ENCODE results near the gene ZNF283. TPM values are rescaled to one million over a fixed set of nuclear protein-coding genes. Genes with fewer than 3 reads are reported as not detected.

Gene ZNF283
- total RNA-seq, 1 donor from 2014 or later: 7.9 TPM

GRCh38 chr19:43780706-43781525 is 46.2 kb upstream of the ZNF283 start, which contains the start of gene KCNN4:
TSS of gene KCNN4 (minus strand) at chr19:43780973. CDS start at chr19:43780861, 112 bp downstream.
- H3K36me3 ChIP-seq: no peaks in the 10 kb centered on the region
- H3K27me3 ChIP-seq: no peaks in the 10 kb centered on the region
- peak in 1 of 2 donors; percentile 34 for TF ChIP-seq POLR2AphosphoS5 (IDR thresholded peaks at IDR 0.05; ENCODE audit: insufficient read depth in 1 of 2, low read depth in 1 of 2)
- TF ChIP-seq CTCF (IDR thresholded peaks at IDR 0.05): no peak
- TF ChIP-seq POLR2A (IDR thresholded peaks at IDR 0.05): no peak
- intact Hi-C loops (cut with DNase I): loop anchor here (5.0 kb wide), 1 partner anchor 34 kb away; no protein-coding TSS in a partner anchor
- no peak for DNase-seq (ENCODE audit: extremely low spot score in 2 of 2)
- H3K27ac ChIP-seq: peak within 1 kb of the TSS; percentile 50
- H3K4me1 ChIP-seq: peaks cover 61% of the 10 kb centered on the region
- peak within 1 kb of the TSS in 1 of 2 donors; percentile 22 for H3K4me3 ChIP-seq
- H3K9me3 ChIP-seq: no peaks in the 10 kb centered on the region

GRCh38 chr19:43781630-43782310 is 45.4 kb upstream of the ZNF283 start:
- intact Hi-C loops (cut with DNase I): loop anchor here (5.0 kb wide), 1 partner anchor 34 kb away; no protein-coding TSS in a partner anchor
- no peak for DNase-seq (ENCODE audit: extremely low spot score in 2 of 2)
- TF ChIP-seq POLR2AphosphoS5 (IDR thresholded peaks at IDR 0.05; ENCODE audit: insufficient read depth in 1 of 2, low read depth in 1 of 2) (no peak), POLR2A (IDR thresholded peaks at IDR 0.05) (no peak), CTCF (IDR thresholded peaks at IDR 0.05) (no peak)
- Histone ChIP-seq H3K27ac (no peak overlapping the region), H3K4me1 (peaks cover 61% of the 10 kb centered on the region), H3K36me3 (no peaks in the 10 kb centered on the region), H3K27me3 (no peaks in the 10 kb centered on the region), H3K9me3 (no peaks in the 10 kb centered on the region), H3K4me3 (no peak overlapping the region)

- TF ChIP-seq POLR2A (IDR thresholded peaks at IDR 0.05) (no peak), CTCF (IDR thresholded peaks at IDR 0.05) (no peak), POLR2AphosphoS5 (IDR thresholded peaks at IDR 0.05; ENCODE audit: insufficient read depth in 1 of 2, low read depth in 1 of 2) (no peak)
- intact Hi-C loops (cut with DNase I): loop anchor here (5.0 kb wide), 1 partner anchor 35 kb away; no protein-coding TSS in a partner anchor
- Histone ChIP-seq H3K4me1 (peaks cover 61% of the 10 kb centered on the region), H3K9me3 (no peaks in the 10 kb centered on the region), H3K27me3 (no peaks in the 10 kb centered on the region), H3K36me3 (no peaks in the 10 kb centered on the region), H3K4me3 (no peak overlapping the region), H3K27ac (no peak overlapping the region)
- DNase-seq (ENCODE audit: extremely low spot score in 2 of 2): no peak
These were observed 44.8 kb upstream of the ZNF283 start for GRCh38 chr19:43782311-43782660.

- no peaks in the 10 kb centered on the region for H3K27me3 ChIP-seq
- H3K9me3 ChIP-seq: no peaks in the 10 kb centered on the region
- TF ChIP-seq CTCF (IDR thresholded peaks at IDR 0.05) (no peak), POLR2AphosphoS5 (IDR thresholded peaks at IDR 0.05; ENCODE audit: insufficient read depth in 1 of 2, low read depth in 1 of 2) (no peak), POLR2A (IDR thresholded peaks at IDR 0.05) (no peak)
- no peak for DNase-seq (ENCODE audit: extremely low spot score in 2 of 2)
- no peak overlapping the region for H3K4me3 ChIP-seq
- no peaks in the 10 kb centered on the region for H3K36me3 ChIP-seq
- H3K4me1 ChIP-seq: peaks cover 57% of the 10 kb centered on the region
- H3K27ac ChIP-seq: no peak overlapping the region
- intact Hi-C loops (cut with DNase I): loop anchor here (5.0 kb wide), 1 partner anchor 35 kb away; no protein-coding TSS in a partner anchor
These were observed 44.4 kb upstream of the ZNF283 start for GRCh38 chr19:43782689-43783231.
